Measurements from ENCODE around the gene ADCY5. TPM values are rescaled to one million over a fixed set of nuclear protein-coding genes. Genes with fewer than 3 reads are reported as not detected.

Gene ADCY5
- polyA plus RNA-seq, 1 experiment, result 0.21 TPM

GRCh38 chr3:123375014-123375940 is 73.6 kb downstream of the ADCY5 start:
- TF ChIP-seq CTCF (IDR thresholded peaks at IDR 0.05; ENCODE audit: insufficient read depth, low read depth, low read length), result no peak
- Histone ChIP-seq H3K36me3 (ENCODE audit: control insufficient read depth, insufficient read depth, low read length) (no peaks in the 10 kb centered on the region), H3K4me3 (ENCODE audit: low read depth, low read length) (no peak overlapping the region), H3K27me3 (ENCODE audit: control insufficient read depth, insufficient read depth, low read length) (peaks cover 23% of the 10 kb centered on the region)
- CTCF ChIA-PET, result interaction anchor here (1.3 kb wide), 2 partner anchors 13 to 34 kb away, joined by 3 to 4 read pairs; no protein-coding TSS in a partner anchor
- no peak for DNase-seq (ENCODE audit: low read depth)
- POLR2A ChIA-PET, result no interaction called here

- Histone ChIP-seq H3K36me3 (ENCODE audit: control insufficient read depth, insufficient read depth, low read length) (no peaks in the 10 kb centered on the region), H3K4me3 (ENCODE audit: low read depth, low read length) (no peak overlapping the region), H3K27me3 (ENCODE audit: control insufficient read depth, insufficient read depth, low read length) (peaks cover 26% of the 10 kb centered on the region)
- DNase-seq (ENCODE audit: low read depth), result no peak
- ChIA-PET CTCF (interaction anchor here (1.3 kb wide), 1 partner anchor 33 kb away, joined by 4 read pairs; no protein-coding TSS in a partner anchor), POLR2A (no interaction called here)
- no peak for TF ChIP-seq CTCF (IDR thresholded peaks at IDR 0.05; ENCODE audit: insufficient read depth, low read depth, low read length)
Measured at GRCh38 chr3:123374016-123374415, 74.9 kb downstream of the ADCY5 start.

- Histone ChIP-seq H3K4me3 (ENCODE audit: low read depth, low read length) (no peak overlapping the region), H3K27me3 (ENCODE audit: control insufficient read depth, insufficient read depth, low read length) (peaks cover 22% of the 10 kb centered on the region), H3K36me3 (ENCODE audit: control insufficient read depth, insufficient read depth, low read length) (no peaks in the 10 kb centered on the region)
- POLR2A ChIA-PET, result no interaction called here
- no peak for TF ChIP-seq CTCF (IDR thresholded peaks at IDR 0.05; ENCODE audit: insufficient read depth, low read depth, low read length)
- no peak for DNase-seq (ENCODE audit: low read depth)
- CTCF ChIA-PET, result no interaction called here
Measured at GRCh38 chr3:123373474-123373987, 75.4 kb downstream of the ADCY5 start.

GRCh38 chr3:123372686-123373473 is 76.0 kb downstream of the ADCY5 start:
- ChIA-PET POLR2A (no interaction called here), CTCF (interaction anchor here (0.6 kb wide), 1 partner anchor 9 kb away, joined by 3 read pairs; no protein-coding TSS in a partner anchor)
- Histone ChIP-seq H3K27me3 (ENCODE audit: control insufficient read depth, insufficient read depth, low read length) (peaks cover 22% of the 10 kb centered on the region), H3K36me3 (ENCODE audit: control insufficient read depth, insufficient read depth, low read length) (no peaks in the 10 kb centered on the region), H3K4me3 (ENCODE audit: low read depth, low read length) (no peak overlapping the region)
- DNase-seq (ENCODE audit: low read depth), result no peak
- no peak for TF ChIP-seq CTCF (IDR thresholded peaks at IDR 0.05; ENCODE audit: insufficient read depth, low read depth, low read length)
